Activated T-helper 1 cell treated with Interleukin-2 at 50 U/mL for 16 hours (primary cell): ENCODE data around the gene ZNF341.
"Not testable (repeated sequence)": the region's sequence is repeated elsewhere in the genome, so short reads cannot be mapped to it uniquely, and the experiment has no call there.

Experiments used
- DNase-seq: peaks from one replicate; pipeline ENCODE4 v3.0.0-alpha.2; 2020; ENCODE audit warnings: low read depth

The ZNF341 gene

DNA sequence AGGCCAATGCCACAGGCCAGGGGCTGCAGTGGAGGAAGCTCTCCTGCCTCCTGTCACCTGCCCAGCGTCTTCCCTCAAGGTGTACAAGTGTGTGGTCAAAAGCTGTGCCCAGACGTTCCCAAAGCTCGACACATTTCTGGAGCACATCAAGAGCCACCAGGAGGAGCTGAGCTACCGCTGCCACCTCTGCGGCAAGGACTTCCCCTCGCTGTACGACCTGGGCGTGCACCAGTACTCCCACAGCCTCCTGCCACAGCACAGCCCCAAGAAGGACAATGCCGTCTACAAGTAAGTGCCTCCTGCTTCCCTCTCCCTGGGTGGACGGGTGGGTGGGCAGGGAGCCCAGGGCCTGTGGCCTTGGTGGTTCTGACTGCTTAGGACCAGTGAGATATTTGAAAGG is 38.2 kb downstream of the ZNF341 start:
- DNase-seq, result no peak

DNA sequence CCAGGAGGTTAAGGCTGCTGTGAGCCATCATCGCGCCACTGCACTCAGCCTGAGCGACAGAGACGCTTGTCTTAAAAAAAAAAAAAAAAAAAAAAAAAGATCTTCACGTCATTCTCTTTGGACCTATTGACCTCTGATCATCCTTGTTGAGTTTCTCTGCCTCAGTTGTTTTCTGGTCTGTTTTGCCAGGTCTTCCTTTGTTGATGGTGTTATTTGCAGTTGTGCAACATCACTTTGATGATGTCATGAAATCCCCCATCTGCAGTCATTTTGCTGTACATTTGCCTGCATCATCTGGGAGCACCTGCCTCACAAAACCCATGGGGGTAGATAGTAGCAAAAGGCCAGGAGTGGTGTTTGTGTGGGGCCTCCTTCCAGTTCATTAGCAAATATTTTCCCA is 40.1 kb downstream of the ZNF341 start:
- DNase-seq, result no peak

DNA sequence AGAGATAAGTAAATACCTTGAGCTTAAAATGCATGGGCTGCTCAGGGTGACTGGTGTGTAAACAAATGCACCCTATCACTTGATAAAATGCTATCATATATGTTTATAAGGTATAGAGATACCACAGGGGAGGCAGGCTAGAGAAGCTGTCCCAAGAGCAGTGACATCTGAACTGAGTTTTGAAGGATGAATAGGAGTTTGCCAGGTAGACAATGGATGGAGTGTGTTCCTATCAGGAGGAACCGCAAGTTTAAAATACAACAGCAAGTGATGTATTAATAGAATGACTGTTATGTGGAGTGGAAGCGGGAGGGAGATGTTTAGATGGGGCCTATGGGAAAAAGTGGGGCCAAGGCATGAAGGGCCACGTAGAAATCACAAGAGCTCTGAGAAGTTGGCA is 40.6 kb downstream of the ZNF341 start:
- no peak for DNase-seq

DNA sequence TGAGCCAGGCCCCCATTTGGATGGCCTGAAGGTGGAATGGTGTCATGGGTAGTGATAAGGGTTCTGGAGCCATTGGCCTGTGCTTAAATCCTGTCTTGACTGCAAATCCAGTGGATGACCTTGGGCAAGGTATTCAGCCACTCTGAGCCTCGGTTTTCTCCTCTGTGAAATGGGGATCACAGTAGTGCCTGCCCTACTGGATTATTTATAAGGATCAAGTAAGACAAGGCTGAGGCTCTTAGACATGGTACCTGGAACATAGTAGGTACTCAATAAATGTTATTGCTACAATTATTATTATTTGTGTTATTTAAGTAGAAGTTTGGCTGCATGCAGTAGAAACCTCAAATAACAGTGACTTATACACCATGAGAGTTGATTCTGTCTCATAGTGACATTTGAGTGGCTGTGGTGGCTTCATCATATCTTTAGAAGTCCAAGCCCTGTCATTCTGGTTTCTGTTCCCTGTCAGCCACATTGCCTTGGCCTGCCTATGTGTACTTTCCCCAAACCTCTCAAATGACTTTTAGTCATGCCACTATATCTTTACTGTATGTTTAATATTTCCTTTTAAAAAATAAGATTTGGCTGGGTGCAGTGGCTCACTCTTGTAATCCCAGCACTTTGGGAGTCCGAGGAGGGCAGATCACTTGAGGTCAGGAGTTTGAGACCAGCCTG is 41.8 kb downstream of the ZNF341 start:
- no peak for DNase-seq

DNA sequence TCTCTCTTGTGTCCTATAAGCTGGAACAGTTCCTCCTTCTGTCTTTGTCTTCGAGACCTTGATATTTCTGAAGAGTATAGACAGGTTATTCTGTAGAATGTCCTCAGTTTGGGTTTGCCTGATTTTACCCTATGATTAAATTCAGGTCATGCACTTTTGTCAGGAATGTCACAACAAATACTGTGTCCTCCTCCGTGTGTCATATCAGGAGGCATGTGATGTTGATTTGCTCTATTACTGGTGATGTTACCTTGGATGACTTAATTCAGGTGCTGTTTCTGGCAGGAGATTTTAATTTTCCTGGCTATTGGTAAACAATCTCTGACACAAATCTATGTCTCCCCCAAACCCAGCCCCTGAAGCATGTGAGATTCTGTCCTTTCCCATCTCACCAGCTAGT is 46.0 kb downstream of the ZNF341 start:
- DNase-seq, result no peak

DNA sequence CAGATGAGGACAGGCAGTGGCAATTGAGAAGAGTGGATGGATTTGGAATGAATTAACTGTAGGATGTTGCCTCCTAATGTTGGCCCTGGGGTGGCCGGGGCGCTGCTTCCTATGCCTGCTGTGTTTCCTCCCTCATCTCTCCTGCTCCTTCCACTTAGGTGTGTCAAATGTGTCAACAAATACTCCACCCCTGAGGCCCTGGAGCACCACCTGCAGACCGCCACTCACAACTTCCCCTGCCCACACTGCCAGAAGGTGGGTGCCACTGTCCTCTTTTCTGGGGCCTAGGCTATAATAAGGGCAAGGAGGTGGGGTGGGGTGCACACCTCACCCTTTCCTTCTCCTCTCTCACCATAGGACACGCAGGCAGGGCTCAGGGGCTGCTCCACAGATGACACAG is 49.3 kb downstream of the ZNF341 start:
- no peak for DNase-seq

DNA sequence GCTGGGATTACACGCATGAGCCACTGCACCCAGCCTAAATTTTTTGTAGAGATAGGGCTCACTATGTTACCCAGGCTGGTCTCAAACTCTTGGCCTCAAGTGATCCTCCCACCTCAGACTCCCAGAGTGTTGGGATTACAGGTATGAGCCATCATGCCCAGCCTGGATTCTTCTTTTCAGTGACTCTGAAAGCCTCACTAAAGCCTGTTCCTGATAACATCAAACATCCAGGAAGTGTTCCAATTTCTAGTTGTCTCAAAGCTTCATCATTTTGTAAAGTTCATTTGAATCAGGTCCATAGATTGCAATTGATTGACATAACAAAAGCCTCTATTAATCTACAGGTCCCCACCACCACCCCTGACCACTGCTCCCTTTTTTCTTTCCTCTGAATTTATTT is 50.1 kb downstream of the ZNF341 start:
- DNase-seq, result no peak

DNA sequence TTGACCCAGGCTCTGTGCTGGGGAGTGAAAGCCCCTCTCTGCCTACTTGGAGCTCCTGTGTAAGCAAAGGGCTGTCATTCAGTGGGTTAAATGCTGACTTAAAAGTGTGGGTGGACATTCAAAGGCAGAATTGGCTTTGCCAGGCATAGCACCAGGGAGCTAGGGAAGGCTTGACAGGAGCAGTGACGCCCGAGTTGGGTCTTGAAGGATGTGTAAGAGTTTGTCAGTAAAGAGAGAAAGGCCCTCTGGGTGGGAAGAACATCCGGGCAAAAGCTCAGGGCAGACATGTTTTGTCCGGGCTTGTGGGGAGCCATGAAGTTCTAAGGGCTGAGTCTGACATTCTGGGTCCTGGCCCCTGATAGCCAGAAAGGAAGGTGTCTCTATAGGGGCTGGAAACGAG is 51.5 kb downstream of the ZNF341 start:
- DNase-seq, result no peak

DNA sequence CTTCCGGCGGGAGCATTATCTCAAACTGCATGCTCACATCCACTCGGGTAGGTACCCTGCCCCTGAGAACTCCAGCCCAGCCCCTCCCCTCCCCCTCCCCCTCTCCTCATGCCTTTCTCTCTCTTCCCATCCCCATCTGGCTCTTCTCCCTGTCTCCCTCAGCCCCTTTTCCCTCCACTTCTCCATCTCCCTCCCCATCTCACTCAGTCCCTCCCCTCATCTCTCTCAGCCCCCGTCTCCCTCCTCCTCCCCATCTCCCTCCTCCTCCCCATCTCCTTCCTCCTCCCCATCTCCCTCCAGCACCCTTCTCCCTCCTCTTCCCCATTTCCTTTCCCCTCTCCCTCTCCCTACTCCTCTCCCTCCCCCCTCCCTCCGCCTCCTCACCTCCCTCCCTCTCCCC is 52.0 kb downstream of the ZNF341 start:
- no peak for DNase-seq

DNA sequence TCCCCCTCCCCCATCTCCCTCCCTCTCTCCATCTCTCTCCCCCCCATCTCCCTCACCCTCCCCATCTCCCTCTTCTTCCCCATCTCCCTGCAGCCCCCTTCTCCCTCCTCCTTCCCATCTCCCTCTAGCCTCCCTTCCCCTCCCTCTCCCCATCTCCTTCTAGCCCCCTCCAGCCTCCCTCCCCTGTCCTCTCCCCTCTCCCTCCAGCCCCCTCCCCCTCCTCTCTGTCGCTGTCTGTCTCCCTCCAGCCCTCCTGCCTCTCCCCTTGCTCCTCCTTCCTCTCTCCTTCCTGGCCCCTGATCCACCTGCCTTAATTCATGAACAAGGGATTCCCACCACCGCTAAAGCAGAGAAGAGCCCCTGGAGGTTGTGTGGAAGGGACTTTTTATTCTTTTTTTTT is 52.4 kb downstream of the ZNF341 start:
- no peak for DNase-seq

DNA sequence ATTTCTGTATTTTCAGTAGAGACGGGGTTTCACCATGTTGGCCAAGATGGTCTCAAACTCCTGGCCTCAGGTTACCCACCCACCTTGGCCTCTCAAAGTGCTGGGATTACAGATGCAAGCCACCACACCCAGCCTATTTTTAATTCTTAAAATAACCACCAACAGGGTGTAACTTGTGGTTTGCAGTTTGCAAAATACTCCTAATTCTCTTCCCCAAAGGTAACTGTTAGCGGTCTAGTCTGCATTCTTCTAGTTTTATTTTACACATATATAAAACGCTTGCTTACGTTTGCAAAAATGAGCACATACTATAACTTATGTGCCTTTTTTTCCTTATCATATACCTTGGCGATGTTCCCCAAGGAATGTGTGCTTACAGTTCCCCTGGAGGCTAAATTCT is 53.7 kb downstream of the ZNF341 start:
- no peak for DNase-seq

DNA sequence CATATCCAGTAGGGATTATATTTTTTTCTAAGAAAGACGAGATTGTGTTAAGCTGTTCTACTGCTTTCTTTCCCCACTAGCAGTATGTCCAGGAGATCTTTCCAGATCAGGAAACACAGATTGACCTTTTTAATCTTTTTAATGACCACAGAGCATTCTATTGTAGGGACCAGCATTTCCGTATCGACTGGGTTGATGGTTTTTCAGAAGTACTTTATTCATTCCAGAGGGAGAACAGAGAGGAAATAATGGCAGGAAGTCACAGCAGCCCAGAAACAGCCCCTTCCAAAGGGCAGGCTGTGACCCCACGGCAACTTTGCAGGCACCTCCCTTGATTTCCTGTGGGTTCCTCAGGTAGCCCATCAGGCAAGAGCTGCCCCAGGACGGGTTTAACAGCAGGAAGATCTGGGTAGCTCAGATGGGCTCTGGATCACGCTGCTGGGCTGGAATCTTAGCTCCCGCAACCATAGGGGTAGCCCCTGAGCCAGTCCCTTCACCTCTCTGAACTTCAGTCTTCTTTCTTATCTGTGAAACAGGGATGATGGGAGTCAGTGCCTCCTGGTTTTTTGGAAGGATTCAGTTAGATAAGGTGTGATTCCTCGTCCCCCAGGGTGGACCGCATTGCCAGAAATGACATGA is 55.6 kb downstream of the ZNF341 start:
- no peak for DNase-seq

DNA sequence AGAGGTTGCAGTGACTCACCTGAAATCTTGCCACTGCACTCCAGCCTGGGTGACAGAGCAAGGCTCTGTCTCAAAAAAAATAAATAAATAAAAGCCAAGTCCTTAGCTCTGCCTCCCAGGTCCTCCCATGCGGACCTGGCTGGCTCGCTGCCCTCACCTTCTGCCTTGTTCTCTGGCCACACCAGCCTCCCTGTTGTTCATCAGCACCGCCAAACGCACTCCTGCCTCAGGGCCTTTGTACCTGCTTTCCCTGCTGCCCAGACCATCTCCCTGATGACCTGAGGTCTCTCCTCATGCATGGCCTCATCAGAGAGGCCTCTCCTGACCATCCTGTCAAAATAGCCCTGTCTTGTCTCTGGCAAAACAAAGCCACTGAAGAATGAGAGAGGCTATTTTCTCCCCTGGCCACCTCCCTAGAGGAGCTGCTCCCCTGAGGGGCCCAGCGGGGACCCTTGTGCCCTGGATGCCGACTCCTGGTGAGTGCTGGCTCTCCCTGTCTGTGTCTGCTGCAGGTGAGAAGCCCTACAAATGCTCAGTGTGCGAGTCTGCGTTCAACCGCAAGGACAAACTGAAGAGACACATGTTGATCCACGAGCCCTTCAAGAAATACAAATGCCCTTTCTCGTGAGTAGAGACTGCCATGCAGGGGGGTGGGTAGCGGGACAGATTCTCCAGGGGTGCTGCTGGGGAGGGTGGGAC is 56.7 kb downstream of the ZNF341 start:
- no peak for DNase-seq

DNA sequence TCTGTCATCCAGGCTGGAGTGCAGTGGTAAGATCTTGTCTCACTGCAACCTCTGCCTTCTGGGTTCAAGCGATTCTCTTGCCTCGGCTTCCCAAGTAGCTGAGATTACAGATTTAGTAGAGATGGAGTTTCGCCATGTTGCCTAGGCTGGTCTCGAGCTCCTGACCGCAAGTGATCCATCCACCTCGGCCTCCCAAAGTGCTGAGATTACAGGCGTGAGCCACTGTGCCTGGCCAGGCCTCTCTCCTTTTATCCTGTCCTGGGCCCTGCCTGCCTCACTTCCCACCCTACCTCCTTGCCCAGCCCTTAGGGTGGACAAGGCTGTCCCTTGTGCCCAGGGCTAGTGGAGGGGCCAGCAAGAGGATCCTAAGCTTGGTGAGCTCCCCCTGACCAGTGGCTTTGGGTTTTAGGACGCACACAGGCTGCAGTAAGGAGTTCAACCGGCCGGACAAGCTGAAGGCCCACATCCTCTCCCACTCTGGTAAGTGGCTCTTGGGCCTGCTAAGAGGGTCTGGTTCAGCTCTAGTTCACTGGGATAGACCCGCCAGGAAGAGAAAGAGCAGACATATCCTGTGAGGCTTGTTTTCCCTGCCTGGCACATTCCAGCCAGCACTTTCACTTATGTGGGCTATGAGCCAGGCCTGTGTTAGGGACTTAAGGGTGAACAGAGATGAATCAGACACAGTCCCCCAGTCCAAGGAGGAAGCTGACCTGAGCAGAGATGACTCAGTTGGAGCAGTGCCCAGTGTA is 57.5 kb downstream of the ZNF341 start:
- DNase-seq, result no peak

DNA sequence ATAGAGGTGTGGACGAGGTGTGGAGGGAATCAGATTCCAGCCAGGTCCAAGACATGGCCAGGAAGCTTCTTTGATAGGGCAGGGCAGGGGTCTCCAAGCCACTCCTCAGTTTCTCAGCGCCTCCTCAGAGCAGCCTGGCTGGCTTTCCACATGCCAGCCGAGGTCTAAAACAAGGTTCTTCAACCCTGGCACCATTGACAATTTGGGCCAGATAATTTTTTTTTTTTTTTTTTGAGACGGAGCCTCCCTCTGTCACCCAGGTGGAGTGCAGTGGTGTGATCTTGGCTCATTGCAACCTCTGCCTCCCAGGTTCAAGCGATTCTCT is 58.0 kb downstream of the ZNF341 start:
- no peak for DNase-seq

DNA sequence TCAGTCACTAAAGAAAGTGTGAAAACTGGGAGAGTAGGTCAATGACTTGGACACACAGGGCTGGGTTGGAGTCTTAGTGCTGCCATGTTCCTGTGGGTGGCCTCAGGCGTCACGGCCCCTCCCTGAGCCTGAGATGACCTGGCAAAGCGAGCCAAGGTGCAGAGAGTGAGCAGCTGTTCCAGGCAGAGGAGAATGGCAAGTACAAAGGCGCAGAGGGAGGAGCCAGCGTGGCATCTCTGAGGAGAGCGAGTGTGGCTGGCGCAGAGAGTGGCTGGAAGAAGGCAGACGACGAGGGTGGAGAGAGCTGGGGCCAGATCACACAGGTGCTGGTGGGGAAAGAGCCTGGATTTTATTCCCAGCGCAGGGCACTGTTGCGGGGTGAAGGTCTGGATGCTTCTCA is 58.8 kb downstream of the ZNF341 start:
- DNase-seq, result no peak

DNA sequence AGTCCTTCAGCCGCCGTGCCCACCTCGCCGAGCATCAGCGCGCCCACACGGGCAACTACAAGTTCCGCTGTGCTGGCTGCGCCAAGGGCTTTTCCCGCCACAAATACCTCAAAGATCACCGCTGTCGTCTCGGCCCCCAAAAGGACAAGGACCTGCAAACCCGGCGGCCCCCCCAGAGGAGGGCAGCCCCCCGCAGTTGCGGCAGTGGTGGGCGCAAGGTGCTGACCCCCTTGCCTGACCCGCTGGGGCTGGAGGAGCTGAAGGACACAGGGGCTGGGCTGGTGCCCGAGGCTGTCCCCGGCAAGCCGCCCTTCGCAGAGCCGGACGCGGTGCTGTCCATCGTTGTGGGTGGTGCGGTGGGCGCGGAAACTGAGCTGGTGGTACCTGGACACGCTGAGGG is 59.2 kb downstream of the ZNF341 start:
- no peak for DNase-seq

DNA sequence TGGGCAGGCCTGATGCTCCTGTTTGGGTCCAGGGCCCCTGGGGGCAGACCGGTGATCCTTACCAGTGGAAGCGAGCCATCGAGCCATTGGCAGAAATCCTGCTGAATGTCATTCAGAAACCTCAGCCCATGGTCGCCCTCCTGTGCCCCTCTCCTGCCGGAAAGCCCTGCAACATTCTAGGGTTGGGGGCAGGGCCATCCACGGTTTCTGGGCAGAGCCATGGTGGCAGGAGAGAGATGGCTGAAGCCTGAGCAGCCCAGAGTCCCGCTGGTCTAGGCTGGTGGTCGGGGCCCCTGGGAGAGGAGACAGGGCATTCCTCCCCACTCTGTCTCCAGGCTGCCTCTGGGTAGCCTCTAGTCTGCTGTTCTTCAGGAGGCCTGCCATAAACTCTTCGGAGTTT is 59.7 kb downstream of the ZNF341 start:
- DNase-seq, result no peak

DNA sequence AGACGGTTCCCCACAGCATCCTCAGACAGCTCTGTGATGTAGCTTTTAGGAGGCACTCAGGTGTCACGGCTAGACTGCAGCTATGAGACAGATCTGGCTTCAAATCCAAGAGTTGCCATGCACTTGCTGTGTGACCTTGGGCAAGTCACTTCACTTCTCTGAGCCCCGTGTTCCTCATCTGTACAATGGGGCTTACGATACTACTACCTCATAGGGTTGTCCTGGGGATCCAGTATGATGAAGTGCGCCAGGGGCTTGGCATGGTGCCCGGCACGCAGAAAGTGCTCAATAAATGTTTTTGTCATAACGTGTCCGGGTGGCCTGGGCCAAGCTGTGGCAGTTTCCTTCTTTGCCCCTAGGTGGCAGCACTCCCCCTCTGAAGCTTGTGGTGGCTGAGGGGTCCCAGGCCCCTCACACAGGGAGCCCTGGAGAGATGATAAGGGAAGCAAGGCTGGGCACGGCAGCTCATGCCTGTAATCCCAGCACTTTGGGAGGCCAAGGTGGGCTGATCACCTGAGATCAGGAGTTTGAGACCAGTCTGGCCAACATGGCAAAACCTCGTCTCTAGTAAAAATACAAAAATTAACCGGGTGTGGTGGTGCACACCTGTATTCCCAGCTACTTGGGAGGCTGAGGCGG is 60.3 kb downstream of the ZNF341 start:
- peak; percentile 16 for DNase-seq

DNA sequence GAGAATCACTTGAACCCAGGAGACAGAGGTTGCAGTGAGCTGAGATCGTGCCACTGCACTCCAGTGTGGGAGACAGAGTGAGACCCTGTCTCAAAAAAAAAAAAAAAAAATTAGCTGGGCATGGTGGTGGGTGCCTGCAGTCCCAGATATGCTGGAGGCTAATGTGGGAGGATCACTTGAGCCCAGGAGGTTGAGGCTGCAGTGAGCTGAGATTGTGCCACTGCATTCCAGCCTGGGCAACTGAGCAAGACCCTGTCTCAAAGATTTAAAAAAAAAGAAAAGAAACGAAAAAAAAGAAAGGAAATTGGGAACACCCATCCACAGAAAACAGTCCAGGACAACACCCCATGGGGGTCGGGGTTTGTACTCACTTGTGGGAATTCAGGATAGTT is 60.8 kb downstream of the ZNF341 start:
- not testable (repeated sequence) for DNase-seq

DNA sequence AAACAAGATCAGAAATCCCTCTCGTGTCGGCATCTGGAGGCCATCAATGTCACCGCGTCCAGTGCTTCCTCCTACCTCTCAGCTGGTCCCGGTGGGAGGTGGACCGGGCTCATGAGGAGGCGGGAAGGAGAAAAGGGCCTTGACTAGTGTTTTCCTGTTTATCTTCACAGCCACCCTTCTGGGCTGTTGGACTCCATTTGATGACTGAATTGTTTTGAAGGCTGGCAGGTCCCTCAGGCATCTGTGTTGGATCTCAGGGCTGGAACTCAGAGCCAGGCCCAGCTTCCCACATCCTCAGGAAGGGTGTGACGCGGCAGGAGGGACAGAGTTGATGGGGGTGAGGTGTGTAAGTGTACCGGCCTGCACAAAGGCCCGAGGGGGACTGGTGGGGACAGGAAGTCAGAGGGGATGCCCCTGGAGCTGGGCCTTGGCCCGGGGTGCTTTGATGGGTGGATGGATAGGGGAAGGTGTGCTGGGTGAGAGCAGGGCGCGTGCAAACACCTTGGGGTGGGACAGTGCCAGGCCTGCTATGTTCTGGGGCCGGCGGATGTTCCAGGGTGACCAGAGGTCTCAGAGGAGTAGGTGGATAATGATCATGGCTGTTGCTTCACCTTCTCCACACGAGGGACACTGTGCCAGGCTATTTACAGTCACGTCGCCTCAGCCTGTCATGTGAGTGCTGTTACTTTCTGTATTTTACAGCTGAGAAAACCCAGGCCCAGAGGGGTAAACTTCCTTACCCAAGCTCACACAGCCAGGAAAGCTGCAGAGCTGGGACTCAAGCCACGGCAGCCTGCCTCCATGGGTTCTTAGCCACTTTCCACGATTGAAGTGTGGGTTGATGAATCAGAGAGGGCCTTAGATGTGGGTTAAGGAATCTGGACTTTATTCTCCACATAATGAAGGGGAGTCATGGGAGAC is 61.5 kb downstream of the ZNF341 start:
- no peak for DNase-seq
